MM.1S (cell line): ENCODE results near the gene MST1.

Source experiments
- EZH2phosphoT487 ChIP-seq: fragments of 300-600 bp; sonication (generic); IDR thresholded peaks from 2 replicates; pipeline ENCODE4 v1.6.1; 2018; ENCODE audit warnings: antibody characterized with exemption, low read length
- TF ChIP-seq, protein P1 (sequence below): fragments of 300-600 bp; sonication (generic); IDR thresholded peaks from 2 replicates; pipeline ENCODE4 v1.5.1; 2016; ENCODE audit warnings: antibody characterized with exemption, low read length, mixed read lengths

GRCh38 chr3:49721896-49722781 is 32.9 kb upstream of the MST1 start:
- TF ChIP-seq, protein P1, sequence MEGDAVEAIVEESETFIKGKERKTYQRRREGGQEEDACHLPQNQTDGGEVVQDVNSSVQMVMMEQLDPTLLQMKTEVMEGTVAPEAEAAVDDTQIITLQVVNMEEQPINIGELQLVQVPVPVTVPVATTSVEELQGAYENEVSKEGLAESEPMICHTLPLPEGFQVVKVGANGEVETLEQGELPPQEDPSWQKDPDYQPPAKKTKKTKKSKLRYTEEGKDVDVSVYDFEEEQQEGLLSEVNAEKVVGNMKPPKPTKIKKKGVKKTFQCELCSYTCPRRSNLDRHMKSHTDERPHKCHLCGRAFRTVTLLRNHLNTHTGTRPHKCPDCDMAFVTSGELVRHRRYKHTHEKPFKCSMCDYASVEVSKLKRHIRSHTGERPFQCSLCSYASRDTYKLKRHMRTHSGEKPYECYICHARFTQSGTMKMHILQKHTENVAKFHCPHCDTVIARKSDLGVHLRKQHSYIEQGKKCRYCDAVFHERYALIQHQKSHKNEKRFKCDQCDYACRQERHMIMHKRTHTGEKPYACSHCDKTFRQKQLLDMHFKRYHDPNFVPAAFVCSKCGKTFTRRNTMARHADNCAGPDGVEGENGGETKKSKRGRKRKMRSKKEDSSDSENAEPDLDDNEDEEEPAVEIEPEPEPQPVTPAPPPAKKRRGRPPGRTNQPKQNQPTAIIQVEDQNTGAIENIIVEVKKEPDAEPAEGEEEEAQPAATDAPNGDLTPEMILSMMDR, result no peak
- TF ChIP-seq EZH2phosphoT487, result no peak
